ENCODE data around the gene GABARAPL1. TPM values are rescaled to one million over a fixed set of nuclear protein-coding genes. Genes with fewer than 3 reads are reported as not detected.

The GABARAPL1 gene
- total RNA-seq, result 89.4 and 103 TPM in 2 replicates

GRCh38 chr12:10212739-10213131, at the start of gene GABARAPL1:
Gene GABARAPL1, plus strand, starts transcription at chr12:10212877. Its CDS starts 253 bp downstream, at chr12:10213130.

GRCh38 chr12:10171973-10172728, 40.5 kb upstream of the GABARAPL1 start, which contains the start of gene OLR1:
Gene OLR1, minus strand, starts transcription at chr12:10172132. Its CDS starts 55 bp downstream, at chr12:10172077.

GRCh38 chr12:10178821-10179220, 33.9 kb upstream of the GABARAPL1 start, which contains the start of gene TMEM52B:
Gene TMEM52B, plus strand, starts transcription at chr12:10179032. Its CDS starts 543 bp downstream, at chr12:10179575.

Other genes starting within 250 kb of the GABARAPL1 start
- gene CLEC12A, start 241.5 kb upstream of the GABARAPL1 start, total RNA-seq, result not detected in 2 replicates
- not detected in 2 replicates for gene CLEC1B, start 213.8 kb upstream of the GABARAPL1 start, total RNA-seq
- not detected in 2 replicates for gene CLEC12B, start 202.2 kb upstream of the GABARAPL1 start, total RNA-seq
- not detected in 2 replicates for gene CLEC9A, start 182.2 kb upstream of the GABARAPL1 start, total RNA-seq
- not detected in 2 replicates for gene CLEC1A, start 113.9 kb upstream of the GABARAPL1 start, total RNA-seq
- gene CLEC7A, start 82.7 kb upstream of the GABARAPL1 start, total RNA-seq, result not detected in 2 replicates
- gene OLR1, start 40.7 kb upstream of the GABARAPL1 start, total RNA-seq, result 0.16 TPM in 1 of 2 replicates, not detected in the other
- gene TMEM52B, start 33.8 kb upstream of the GABARAPL1 start, total RNA-seq, result not detected in 2 replicates
- 0.09 and 0.16 TPM in 2 replicates for gene KLRD1, start 95.0 kb downstream of the GABARAPL1 start, total RNA-seq
- gene KLRK1, start 177.2 kb downstream of the GABARAPL1 start, total RNA-seq, result not detected in 2 replicates
- gene KLRC4, start 196.9 kb downstream of the GABARAPL1 start, total RNA-seq, result not detected in 2 replicates
- gene KLRC3, start 207.7 kb downstream of the GABARAPL1 start, total RNA-seq, result not detected in 2 replicates
- gene KLRC2, start 223.1 kb downstream of the GABARAPL1 start, total RNA-seq, result 0.43 TPM in 1 of 2 replicates, not detected in the other
- not detected in 2 replicates for gene KLRC1, start 240.5 kb downstream of the GABARAPL1 start, total RNA-seq